Endothelial cell (in vitro differentiated cells): ENCODE measurements around the gene PRSS23. TPM values are rescaled to one million over a fixed set of nuclear protein-coding genes. Genes with fewer than 3 reads are reported as not detected.

Source experiments
- DNase-seq: peaks from one replicate; pipeline ENCODE4 v3.0.0; 2021; ENCODE audit warnings: low spot score
- H3K27ac Mint-ChIP-seq: one replicate; pipeline ENCODE4 v1.8.0; 2021; ENCODE audit warnings: mixed read lengths, inconsistent platforms; ENCODE audit not compliant: unreplicated experiment
- H3K27me3 Mint-ChIP-seq: one replicate; pipeline ENCODE4 v1.8.0; 2021; ENCODE audit warnings: mild to moderate bottlenecking, moderate library complexity, mixed read lengths, inconsistent platforms; ENCODE audit not compliant: unreplicated experiment
- H3K36me3 Mint-ChIP-seq: one replicate; pipeline ENCODE4 v1.8.0; 2021; ENCODE audit warnings: mild to moderate bottlenecking, low read depth, mixed read lengths, inconsistent platforms; ENCODE audit not compliant: unreplicated experiment
- H3K4me1 Mint-ChIP-seq: one replicate; pipeline ENCODE4 v1.8.0; 2021; ENCODE audit warnings: mild to moderate bottlenecking, mixed read lengths, inconsistent platforms; ENCODE audit not compliant: unreplicated experiment
- H3K4me3 Mint-ChIP-seq: one replicate; pipeline ENCODE4 v1.8.0; 2021; ENCODE audit warnings: mild to moderate bottlenecking, mixed read lengths, inconsistent platforms; ENCODE audit not compliant: unreplicated experiment
- H3K9me3 Mint-ChIP-seq: one replicate; pipeline ENCODE4 v1.8.0; 2021; ENCODE audit warnings: mixed read lengths, inconsistent platforms; ENCODE audit not compliant: unreplicated experiment
- total RNA-seq: library from RNA; stranded (reverse); fragmentation: NEBNext Ultra II Directional; extraction: Animal tissue kit (Norgen Biotek cat#: 25700); gene quantifications from one replicate; pipeline ENCODE4 v1.2.1, GENCODE V29; 2021; ENCODE audit not compliant: unreplicated experiment
- TF ChIP-seq, protein P1 (sequence below): fragments of 200-600 bp; sonication (generic); IDR thresholded peaks from one replicate; pipeline ENCODE4 v1.5.0; 2021; ENCODE audit warnings: antibody characterized with exemption; ENCODE audit not compliant: unreplicated experiment

The PRSS23 gene
- total RNA-seq, 1 donor from 2014 or later: 4.8 TPM

DNA sequence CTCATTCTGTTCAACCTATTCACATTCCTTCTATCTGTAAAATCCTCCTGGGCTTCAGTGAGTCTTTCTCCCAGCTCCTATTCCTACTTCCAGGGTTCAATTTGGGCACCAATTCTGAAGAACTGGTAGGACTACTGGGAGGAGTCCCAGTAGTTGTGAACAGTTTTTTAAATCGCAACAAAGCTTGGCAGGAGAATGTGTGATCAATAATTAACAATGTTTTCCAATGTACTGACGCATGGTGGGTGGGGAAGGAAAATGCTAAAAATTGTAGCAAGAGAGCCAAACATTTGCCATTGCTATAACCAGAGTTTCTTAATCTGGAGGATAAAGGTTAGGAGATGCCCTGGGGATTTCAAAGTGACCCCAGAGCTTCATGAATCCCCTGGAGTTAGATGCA is 27.3 kb upstream of the PRSS23 start:
- no peaks in the 10 kb centered on the region for H3K9me3 Mint-ChIP-seq
- H3K36me3 Mint-ChIP-seq: no peaks in the 10 kb centered on the region
- H3K4me1 Mint-ChIP-seq: peaks cover 6% of the 10 kb centered on the region
- no peak overlapping the region for H3K27ac Mint-ChIP-seq
- no peaks in the 10 kb centered on the region for H3K27me3 Mint-ChIP-seq
- no peak for DNase-seq
- TF ChIP-seq, protein P1, sequence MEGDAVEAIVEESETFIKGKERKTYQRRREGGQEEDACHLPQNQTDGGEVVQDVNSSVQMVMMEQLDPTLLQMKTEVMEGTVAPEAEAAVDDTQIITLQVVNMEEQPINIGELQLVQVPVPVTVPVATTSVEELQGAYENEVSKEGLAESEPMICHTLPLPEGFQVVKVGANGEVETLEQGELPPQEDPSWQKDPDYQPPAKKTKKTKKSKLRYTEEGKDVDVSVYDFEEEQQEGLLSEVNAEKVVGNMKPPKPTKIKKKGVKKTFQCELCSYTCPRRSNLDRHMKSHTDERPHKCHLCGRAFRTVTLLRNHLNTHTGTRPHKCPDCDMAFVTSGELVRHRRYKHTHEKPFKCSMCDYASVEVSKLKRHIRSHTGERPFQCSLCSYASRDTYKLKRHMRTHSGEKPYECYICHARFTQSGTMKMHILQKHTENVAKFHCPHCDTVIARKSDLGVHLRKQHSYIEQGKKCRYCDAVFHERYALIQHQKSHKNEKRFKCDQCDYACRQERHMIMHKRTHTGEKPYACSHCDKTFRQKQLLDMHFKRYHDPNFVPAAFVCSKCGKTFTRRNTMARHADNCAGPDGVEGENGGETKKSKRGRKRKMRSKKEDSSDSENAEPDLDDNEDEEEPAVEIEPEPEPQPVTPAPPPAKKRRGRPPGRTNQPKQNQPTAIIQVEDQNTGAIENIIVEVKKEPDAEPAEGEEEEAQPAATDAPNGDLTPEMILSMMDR: no peak
- no peak overlapping the region for H3K4me3 Mint-ChIP-seq

DNA sequence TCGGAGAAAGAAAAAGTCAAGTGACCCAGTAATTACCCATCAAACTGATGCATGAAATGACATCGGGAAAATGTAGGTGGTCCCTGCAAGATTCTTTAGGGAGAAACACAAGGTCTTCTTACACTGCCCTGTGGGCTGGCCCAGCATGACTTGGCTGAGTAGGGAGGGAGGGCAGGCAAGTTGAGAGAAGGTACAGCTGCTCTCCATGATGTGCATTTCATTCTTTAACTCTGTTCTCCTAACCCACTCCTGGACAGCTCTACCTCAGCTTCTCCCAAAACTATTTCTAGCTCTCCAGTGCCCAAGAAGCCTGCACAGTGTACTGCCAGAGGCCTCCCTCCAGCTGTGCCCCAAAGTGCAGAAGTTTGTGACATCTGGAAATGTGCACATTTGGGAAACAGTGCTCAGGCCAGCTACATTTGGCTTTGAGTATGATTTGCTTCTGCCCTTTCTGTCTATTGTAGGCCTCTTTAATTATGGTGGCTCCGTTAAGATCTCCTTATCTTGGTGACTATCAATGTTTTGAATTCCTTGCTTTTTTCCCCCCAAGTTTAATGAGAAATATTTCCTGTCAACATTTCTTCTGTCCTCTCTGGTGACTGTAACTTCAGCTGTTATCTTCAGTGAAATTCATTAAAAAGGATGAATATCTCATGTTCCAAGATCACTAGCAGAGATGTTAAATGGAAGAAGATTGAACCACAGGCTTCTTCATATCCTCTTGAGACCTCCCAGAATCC is 26.7 kb upstream of the PRSS23 start:
- H3K4me1 Mint-ChIP-seq: peaks cover 6% of the 10 kb centered on the region
- H3K36me3 Mint-ChIP-seq: no peaks in the 10 kb centered on the region
- H3K27ac Mint-ChIP-seq: no peak overlapping the region
- H3K4me3 Mint-ChIP-seq: no peak overlapping the region
- TF ChIP-seq, protein P1: no peak
- no peaks in the 10 kb centered on the region for H3K27me3 Mint-ChIP-seq
- no peaks in the 10 kb centered on the region for H3K9me3 Mint-ChIP-seq
- DNase-seq: no peak

DNA sequence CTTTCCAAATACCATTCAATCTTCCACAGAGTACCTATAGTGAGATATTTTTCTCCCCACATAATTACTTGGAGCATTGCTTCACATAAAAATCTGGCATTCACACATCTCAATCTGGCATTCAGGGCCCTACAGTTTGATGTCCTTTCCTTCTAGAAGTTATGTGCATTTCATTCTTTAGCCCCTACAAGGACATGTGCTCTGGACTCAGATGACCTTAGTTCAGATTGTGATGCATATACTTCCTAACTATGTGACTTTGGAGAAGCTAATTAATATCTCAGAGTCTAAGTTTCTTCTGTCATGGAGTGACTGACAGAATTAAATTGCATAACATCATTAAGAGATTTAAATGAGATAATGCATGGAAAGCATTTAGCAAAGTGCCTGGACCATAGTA is 25.9 kb upstream of the PRSS23 start:
- Mint-ChIP-seq H3K9me3 (no peaks in the 10 kb centered on the region), H3K4me3 (no peak overlapping the region), H3K27ac (no peak overlapping the region), H3K36me3 (no peaks in the 10 kb centered on the region), H3K27me3 (no peaks in the 10 kb centered on the region), H3K4me1 (peaks cover 4% of the 10 kb centered on the region)
- DNase-seq: no peak
- TF ChIP-seq, protein P1: no peak

DNA sequence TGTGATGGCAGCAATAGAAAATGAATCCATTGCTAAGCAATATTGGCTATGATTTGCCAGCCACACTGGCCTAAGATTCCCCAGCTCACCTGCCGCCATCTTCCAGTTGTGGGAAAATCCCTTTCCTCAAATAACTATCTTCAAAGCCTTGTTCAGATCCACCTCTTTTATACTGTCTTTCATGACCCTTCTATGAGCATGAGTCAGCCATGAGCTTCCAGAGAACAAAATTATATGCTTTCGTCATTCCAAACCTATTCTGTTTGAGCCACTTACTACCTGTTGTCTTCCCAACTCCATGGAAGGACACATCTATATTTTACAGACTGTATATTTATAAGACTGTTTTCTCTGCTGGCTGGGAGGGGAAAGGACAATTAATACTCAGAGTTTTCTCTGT is 25.0 kb upstream of the PRSS23 start:
- H3K27me3 Mint-ChIP-seq: no peaks in the 10 kb centered on the region
- no peak overlapping the region for H3K4me3 Mint-ChIP-seq
- TF ChIP-seq, protein P1: no peak
- no peaks in the 10 kb centered on the region for H3K4me1 Mint-ChIP-seq
- H3K27ac Mint-ChIP-seq: no peak overlapping the region
- H3K36me3 Mint-ChIP-seq: no peaks in the 10 kb centered on the region
- H3K9me3 Mint-ChIP-seq: no peaks in the 10 kb centered on the region
- no peak for DNase-seq

DNA sequence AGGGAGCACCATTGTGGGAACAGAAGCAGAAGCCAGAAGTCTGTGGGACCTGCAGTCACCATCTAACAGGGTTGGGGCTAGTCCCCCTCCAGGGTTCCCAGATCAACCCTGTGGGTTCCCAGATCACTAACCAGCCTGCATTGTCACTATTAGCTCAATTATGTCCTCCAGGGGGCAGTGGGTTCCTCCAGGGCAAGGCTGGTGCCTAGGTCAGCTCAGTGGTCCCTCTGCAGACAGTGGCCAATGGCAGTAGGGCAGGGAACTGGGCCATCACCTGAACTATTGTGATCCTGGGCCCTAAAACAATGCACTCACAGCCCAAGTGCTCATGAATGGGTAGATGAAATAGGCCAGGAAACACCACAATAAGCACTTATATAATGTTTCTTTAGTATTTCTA is 18.8 kb upstream of the PRSS23 start:
- H3K4me1 Mint-ChIP-seq: no peaks in the 10 kb centered on the region
- no peaks in the 10 kb centered on the region for H3K36me3 Mint-ChIP-seq
- DNase-seq: no peak
- H3K4me3 Mint-ChIP-seq: no peak overlapping the region
- H3K27me3 Mint-ChIP-seq: no peaks in the 10 kb centered on the region
- no peaks in the 10 kb centered on the region for H3K9me3 Mint-ChIP-seq
- H3K27ac Mint-ChIP-seq: no peak overlapping the region
- TF ChIP-seq, protein P1: no peak
